Activated naive CD4-positive, alpha-beta T cell treated with anti-CD3 and anti-CD28 coated beads, Interleukin-2, amount 50 U/mL, for 24 hours (primary cell): ENCODE results near the gene SMOC2.

ENCODE experiments used
- H3K27ac Mint-ChIP-seq: one replicate; pipeline ENCODE4 v1.8.0; 2021; ENCODE audit warnings: mild to moderate bottlenecking, mixed read lengths
- H3K27me3 Mint-ChIP-seq: one replicate; pipeline ENCODE4 v1.8.0; 2021; ENCODE audit warnings: mixed read lengths
- H3K36me3 Mint-ChIP-seq: one replicate; pipeline ENCODE4 v1.8.0; 2021; ENCODE audit warnings: mixed read lengths
- H3K4me1 Mint-ChIP-seq: one replicate; pipeline ENCODE4 v1.8.0; 2021; ENCODE audit warnings: mixed read lengths
- H3K4me3 Mint-ChIP-seq: one replicate; pipeline ENCODE4 v1.8.0; 2021; ENCODE audit warnings: mild to moderate bottlenecking, mixed read lengths
- H3K9me3 Mint-ChIP-seq: one replicate; pipeline ENCODE4 v1.8.0; 2021; ENCODE audit warnings: mixed read lengths

The SMOC2 gene

DNA sequence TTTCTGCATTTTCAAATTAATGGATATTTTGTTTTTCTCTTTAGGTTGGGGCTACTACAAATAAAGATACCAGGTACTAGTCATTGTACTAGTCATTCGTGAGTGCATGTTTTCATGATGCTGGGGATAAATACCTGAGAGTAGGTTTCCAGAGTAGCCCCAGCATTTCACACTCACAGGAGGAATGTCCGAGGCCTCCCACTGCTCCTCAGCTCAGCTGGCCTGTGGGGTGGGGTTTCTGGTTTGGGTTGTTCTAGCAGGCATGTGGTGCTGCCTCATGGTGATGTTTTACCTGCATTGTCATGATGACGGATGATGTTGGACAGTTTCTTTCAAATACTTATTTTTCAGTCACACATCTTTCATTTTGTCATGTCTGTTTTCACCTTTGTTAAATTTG, 144.5 kb downstream of the SMOC2 start:
- H3K27me3 Mint-ChIP-seq = peaks cover 5% of the 10 kb centered on the region
- H3K27ac Mint-ChIP-seq = no peak overlapping the region
- no peaks in the 10 kb centered on the region for H3K36me3 Mint-ChIP-seq
- H3K4me3 Mint-ChIP-seq = no peak overlapping the region
- no peaks in the 10 kb centered on the region for H3K9me3 Mint-ChIP-seq
- no peaks in the 10 kb centered on the region for H3K4me1 Mint-ChIP-seq

GRCh38 chr6:168589275-168589674, 148.3 kb downstream of the SMOC2 start:
- H3K9me3 Mint-ChIP-seq = no peaks in the 10 kb centered on the region
- peaks cover 5% of the 10 kb centered on the region for H3K27me3 Mint-ChIP-seq
- H3K4me1 Mint-ChIP-seq = no peaks in the 10 kb centered on the region
- H3K27ac Mint-ChIP-seq = no peak overlapping the region
- H3K36me3 Mint-ChIP-seq = no peaks in the 10 kb centered on the region
- no peak overlapping the region for H3K4me3 Mint-ChIP-seq

- H3K27me3 Mint-ChIP-seq = peaks cover 5% of the 10 kb centered on the region
- no peaks in the 10 kb centered on the region for H3K36me3 Mint-ChIP-seq
- H3K4me1 Mint-ChIP-seq = no peaks in the 10 kb centered on the region
- H3K27ac Mint-ChIP-seq = no peak overlapping the region
- H3K4me3 Mint-ChIP-seq = no peak overlapping the region
- H3K9me3 Mint-ChIP-seq = no peaks in the 10 kb centered on the region
Measured at GRCh38 chr6:168590406-168590805, 149.4 kb downstream of the SMOC2 start.

GRCh38 chr6:168596344-168596743, 155.4 kb downstream of the SMOC2 start:
- H3K27me3 Mint-ChIP-seq = no peaks in the 10 kb centered on the region

DNA sequence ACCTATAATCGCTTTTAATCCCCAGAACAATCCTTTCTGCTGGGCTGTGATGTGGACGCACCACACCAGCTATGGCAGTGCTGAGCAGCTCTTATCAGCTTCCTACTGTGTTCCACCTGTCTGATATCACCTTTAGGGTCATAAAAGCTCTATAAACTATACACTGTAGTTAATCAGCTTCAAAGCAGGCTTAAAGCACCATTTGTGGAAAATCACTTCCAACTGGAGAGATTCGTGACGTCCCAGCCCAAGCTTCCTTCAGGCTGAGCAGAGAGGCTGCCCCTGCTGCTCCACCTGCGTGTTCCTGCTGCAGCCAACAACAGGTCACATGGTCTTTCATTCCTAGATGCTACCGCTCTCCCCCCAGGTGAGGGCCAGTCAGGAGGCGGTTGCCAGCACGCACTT, 156.5 kb downstream of the SMOC2 start:
- no peaks in the 10 kb centered on the region for H3K4me1 Mint-ChIP-seq
- no peaks in the 10 kb centered on the region for H3K27me3 Mint-ChIP-seq
- H3K27ac Mint-ChIP-seq = no peak overlapping the region
- H3K36me3 Mint-ChIP-seq = no peaks in the 10 kb centered on the region
- H3K9me3 Mint-ChIP-seq = no peaks in the 10 kb centered on the region
- no peak overlapping the region for H3K4me3 Mint-ChIP-seq

More at GRCh38 chr6:168596344-168596743, 155.4 kb downstream of the SMOC2 start:
- no peaks in the 10 kb centered on the region for H3K4me1 Mint-ChIP-seq
- no peak overlapping the region for H3K4me3 Mint-ChIP-seq
- no peak overlapping the region for H3K27ac Mint-ChIP-seq
- H3K36me3 Mint-ChIP-seq = no peaks in the 10 kb centered on the region
- no peaks in the 10 kb centered on the region for H3K9me3 Mint-ChIP-seq

DNA sequence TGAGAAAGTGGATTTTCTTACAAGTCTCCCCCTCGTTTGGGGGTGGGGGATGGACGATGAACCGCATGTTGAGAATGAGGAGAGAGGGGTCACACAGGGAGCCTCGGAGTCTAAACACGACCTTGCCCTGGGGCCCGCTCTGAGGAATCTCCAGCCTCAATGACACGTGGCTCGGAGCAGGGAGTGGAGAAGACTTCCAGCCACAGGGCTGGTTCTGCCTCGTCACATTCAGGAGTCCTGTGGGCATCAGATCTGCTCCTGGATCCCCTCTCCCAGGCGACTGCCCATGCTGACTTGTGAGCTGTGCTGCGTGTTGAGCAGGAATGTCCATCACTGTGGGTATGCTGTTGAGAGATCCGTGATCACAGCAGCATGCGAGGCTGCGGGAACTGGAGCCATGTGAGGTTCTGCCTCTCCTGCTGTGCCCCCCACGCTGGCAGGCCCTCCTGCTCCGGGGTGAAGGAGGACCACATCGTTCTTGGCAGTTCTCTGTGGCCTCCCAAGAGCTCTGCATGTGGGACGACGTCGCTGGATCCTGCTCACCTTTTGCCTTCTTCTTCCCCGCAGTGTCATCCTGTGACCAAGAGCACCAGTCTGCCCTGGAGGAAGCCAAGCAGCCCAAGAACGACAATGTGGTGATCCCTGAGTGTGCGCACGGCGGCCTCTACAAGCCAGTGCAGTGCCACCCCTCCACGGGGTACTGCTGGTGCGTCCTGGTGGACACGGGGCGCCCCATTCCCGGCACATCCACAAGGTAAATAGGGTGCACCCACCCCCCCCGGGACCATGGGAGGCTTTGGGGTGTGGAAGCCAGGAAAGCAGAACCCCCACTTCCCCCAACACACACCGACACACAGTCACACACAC, 157.5 kb downstream of the SMOC2 start:
- no peak overlapping the region for H3K4me3 Mint-ChIP-seq
- no peaks in the 10 kb centered on the region for H3K4me1 Mint-ChIP-seq
- no peaks in the 10 kb centered on the region for H3K36me3 Mint-ChIP-seq
- H3K27me3 Mint-ChIP-seq = no peaks in the 10 kb centered on the region
- H3K9me3 Mint-ChIP-seq = no peaks in the 10 kb centered on the region
- H3K27ac Mint-ChIP-seq = no peak overlapping the region

DNA sequence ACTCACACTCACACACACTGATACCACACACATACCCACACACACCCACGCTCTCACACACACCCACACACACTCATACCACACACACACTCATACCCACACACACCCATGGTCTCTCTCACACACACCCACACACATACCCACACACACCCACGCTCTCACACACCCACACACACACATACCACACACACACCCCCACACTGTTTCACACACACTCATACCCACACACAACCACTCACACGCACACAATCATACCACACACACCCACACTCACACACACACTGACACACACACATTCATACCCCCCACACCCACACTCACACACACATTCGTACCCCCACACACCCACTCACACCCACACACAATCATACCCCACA, 158.1 kb downstream of the SMOC2 start:
- H3K36me3 Mint-ChIP-seq = no peaks in the 10 kb centered on the region
- no peak overlapping the region for H3K4me3 Mint-ChIP-seq
- no peak overlapping the region for H3K27ac Mint-ChIP-seq
- H3K27me3 Mint-ChIP-seq = no peaks in the 10 kb centered on the region
- no peaks in the 10 kb centered on the region for H3K4me1 Mint-ChIP-seq
- no peaks in the 10 kb centered on the region for H3K9me3 Mint-ChIP-seq

DNA sequence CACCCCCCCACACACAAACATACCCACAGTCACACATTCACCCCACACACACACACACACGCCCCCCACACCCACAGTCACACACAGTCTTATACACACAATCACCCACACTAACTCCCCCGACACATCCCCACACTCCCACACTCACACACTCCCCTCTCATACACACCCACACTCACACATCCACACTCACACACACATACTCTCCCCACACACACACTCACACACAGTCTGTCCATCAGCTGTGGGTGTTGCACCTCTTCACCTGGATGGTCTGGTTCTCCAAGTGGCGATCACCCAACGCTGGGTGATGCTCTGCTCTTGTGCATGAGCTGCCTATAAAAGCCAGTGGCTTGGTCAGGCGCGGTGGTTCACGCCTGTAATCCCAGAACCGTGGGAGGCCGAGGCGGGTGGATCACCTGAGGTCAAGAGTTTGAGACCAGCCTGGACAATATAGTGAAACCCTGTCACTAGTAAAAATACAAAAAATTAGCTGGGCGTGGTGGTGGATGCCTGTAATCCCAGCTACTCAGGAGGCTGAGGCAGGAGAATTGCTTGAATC, 158.9 kb downstream of the SMOC2 start:
- H3K27me3 Mint-ChIP-seq = no peaks in the 10 kb centered on the region
- no peaks in the 10 kb centered on the region for H3K36me3 Mint-ChIP-seq
- no peak overlapping the region for H3K27ac Mint-ChIP-seq
- H3K4me1 Mint-ChIP-seq = no peaks in the 10 kb centered on the region
- H3K9me3 Mint-ChIP-seq = no peaks in the 10 kb centered on the region
- no peak overlapping the region for H3K4me3 Mint-ChIP-seq

- no peak overlapping the region for H3K27ac Mint-ChIP-seq
- no peaks in the 10 kb centered on the region for H3K27me3 Mint-ChIP-seq
- no peaks in the 10 kb centered on the region for H3K4me1 Mint-ChIP-seq
- no peaks in the 10 kb centered on the region for H3K36me3 Mint-ChIP-seq
- no peaks in the 10 kb centered on the region for H3K9me3 Mint-ChIP-seq
- no peak overlapping the region for H3K4me3 Mint-ChIP-seq
Measured at GRCh38 chr6:168600381-168600780, 159.4 kb downstream of the SMOC2 start.

- Mint-ChIP-seq H3K36me3 (no peaks in the 10 kb centered on the region), H3K27me3 (no peaks in the 10 kb centered on the region), H3K4me1 (no peaks in the 10 kb centered on the region), H3K27ac (no peak overlapping the region), H3K9me3 (no peaks in the 10 kb centered on the region), H3K4me3 (no peak overlapping the region)
Measured at GRCh38 chr6:168601111-168601510, 160.1 kb downstream of the SMOC2 start.

DNA sequence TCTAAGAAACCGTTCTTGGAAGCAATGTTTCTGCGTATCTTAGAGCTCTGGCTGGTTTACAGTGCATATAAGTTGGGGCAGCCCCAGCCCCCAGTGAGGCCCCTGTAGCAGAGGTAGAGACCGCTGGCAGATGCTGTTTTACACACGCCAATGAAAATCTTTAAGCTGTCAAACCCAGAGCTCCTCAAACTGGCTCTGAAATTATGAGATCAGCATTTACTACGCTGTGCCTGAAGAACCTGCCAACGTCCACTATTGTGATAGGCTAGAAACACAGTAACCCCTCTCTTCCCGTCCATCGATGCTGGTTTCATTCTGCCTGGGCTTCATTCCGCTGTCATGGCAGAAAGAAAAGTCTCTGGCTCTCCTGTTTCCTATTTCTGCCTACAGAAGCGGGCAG, 160.6 kb downstream of the SMOC2 start:
- Mint-ChIP-seq H3K36me3 (no peaks in the 10 kb centered on the region), H3K4me3 (no peak overlapping the region), H3K9me3 (no peaks in the 10 kb centered on the region), H3K4me1 (no peaks in the 10 kb centered on the region), H3K27ac (no peak overlapping the region), H3K27me3 (no peaks in the 10 kb centered on the region)

DNA sequence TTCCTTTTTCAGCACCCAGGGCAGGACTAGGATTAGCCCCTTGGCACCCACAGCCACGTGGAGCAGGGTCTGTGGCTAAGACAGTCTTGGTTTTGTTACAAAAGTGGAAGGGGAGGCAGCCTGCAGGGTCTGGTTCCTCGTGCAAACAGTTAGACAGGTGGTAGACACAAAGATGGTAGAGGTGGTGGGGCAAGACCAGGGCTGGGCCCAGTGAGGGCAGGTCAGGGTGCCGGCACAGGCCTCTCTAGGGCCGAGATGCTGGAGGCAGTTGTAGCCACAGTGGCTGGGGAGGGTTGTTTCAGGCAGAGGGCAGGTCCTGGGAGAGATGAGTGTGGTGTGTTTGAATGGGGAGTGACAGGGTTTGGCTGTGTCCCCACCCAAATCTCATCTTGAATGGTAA, 161.6 kb downstream of the SMOC2 start:
- H3K36me3 Mint-ChIP-seq = no peaks in the 10 kb centered on the region
- no peaks in the 10 kb centered on the region for H3K9me3 Mint-ChIP-seq
- H3K4me1 Mint-ChIP-seq = no peaks in the 10 kb centered on the region
- no peaks in the 10 kb centered on the region for H3K27me3 Mint-ChIP-seq
- H3K4me3 Mint-ChIP-seq = no peak overlapping the region
- no peak overlapping the region for H3K27ac Mint-ChIP-seq

DNA sequence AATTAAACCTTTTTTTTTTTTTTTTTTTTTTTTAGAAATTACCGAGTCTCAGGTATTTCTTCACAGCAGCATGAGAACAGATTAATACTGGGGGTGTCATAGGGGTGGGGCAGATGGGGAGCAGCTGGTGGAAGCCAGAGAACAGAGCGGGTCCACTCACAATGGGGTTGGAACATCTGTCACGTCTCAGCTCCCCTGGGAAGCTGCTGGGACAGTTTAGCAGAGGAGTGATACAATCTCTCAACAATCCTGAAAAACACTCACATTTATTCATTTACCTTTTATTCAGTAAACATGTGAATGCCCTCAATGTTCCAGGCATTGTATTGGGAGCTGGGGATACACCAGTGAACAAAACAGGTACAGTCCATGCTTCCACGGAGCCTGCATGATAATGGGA, 162.2 kb downstream of the SMOC2 start:
- H3K9me3 Mint-ChIP-seq = no peaks in the 10 kb centered on the region
- H3K4me3 Mint-ChIP-seq = no peak overlapping the region
- H3K36me3 Mint-ChIP-seq = no peaks in the 10 kb centered on the region
- no peaks in the 10 kb centered on the region for H3K4me1 Mint-ChIP-seq
- H3K27ac Mint-ChIP-seq = no peak overlapping the region
- H3K27me3 Mint-ChIP-seq = no peaks in the 10 kb centered on the region

DNA sequence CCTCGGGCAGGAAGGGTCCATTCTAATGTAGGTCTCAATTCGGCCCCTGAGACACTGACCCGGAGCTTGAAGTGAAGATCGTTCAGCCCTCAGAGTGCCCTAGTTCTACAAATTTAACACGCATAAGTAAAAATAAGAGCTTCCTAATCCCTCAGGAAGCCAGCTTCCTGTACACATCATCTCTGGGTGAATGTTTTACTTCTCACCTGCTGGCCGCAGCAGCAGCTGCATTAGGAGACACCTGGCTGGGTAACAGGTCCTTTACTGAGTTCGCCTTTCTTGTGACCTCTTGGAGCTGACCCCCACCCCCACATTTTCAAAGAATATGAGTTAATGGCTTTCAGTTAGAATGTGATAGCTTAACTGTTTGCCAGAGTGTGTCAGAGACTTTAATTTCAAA, 165.0 kb downstream of the SMOC2 start:
- Mint-ChIP-seq H3K36me3 (no peaks in the 10 kb centered on the region), H3K4me3 (no peak overlapping the region), H3K9me3 (no peaks in the 10 kb centered on the region), H3K27me3 (no peaks in the 10 kb centered on the region), H3K4me1 (no peaks in the 10 kb centered on the region), H3K27ac (no peak overlapping the region)

DNA sequence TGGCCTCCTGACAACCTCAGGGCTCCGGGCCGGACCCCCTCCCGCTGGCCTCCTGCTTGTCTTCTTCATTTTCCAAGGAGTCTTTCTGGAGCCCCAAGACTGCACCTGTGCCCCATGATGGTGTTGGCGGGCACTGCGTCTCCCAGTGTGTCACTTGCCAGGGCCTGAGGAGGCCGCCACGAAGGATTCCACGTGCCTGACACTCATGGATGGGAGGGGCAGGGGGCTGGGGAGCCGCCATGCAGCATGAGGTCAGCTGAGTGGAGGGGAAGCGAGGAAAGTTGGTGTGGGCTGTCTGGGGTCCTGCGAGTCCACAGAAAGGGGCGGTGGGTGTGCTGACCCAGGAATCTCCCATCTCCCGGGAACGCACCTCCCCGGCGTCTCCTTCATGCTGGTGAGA, 165.7 kb downstream of the SMOC2 start:
- no peaks in the 10 kb centered on the region for H3K4me1 Mint-ChIP-seq
- no peak overlapping the region for H3K27ac Mint-ChIP-seq
- H3K9me3 Mint-ChIP-seq = no peaks in the 10 kb centered on the region
- no peaks in the 10 kb centered on the region for H3K27me3 Mint-ChIP-seq
- H3K36me3 Mint-ChIP-seq = no peaks in the 10 kb centered on the region
- H3K4me3 Mint-ChIP-seq = no peak overlapping the region

- no peak overlapping the region for H3K27ac Mint-ChIP-seq
Measured at GRCh38 chr6:168607272-168608112, 166.5 kb downstream of the SMOC2 start.

More at GRCh38 chr6:168607272-168608112, 166.5 kb downstream of the SMOC2 start:
- Mint-ChIP-seq H3K36me3 (no peaks in the 10 kb centered on the region), H3K9me3 (no peaks in the 10 kb centered on the region), H3K4me3 (no peak overlapping the region), H3K4me1 (no peaks in the 10 kb centered on the region), H3K27me3 (no peaks in the 10 kb centered on the region)
